ENCODE results near the gene CCKAR. TPM values are rescaled to one million over a fixed set of nuclear protein-coding genes. Genes with fewer than 3 reads are reported as not detected.

The CCKAR gene
- total RNA-seq, 4 donors from 2014 or later, result not detected

DNA sequence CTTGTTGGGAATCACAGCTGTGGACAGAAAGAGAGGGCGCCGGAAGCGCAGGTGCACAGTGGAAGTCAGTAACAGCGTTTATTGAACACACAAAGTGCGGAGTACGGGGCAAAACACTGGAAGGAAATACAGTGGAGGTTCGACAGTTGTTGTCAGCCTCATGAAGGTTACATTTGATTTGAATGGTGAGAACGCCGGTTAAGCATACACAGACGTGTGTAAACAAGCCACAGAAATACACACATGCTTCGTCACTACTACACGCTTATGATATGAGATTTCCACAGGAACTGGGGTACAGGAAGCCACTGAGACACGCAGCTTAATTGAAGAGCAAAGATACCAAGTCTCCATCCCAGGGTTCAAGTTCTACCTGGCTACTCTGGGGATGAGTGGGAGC is 12.0 kb downstream of the CCKAR start:
- Histone ChIP-seq H3K9me3 (no peaks in the 10 kb centered on the region), H3K27me3 (no peaks in the 10 kb centered on the region), H3K36me3 (no peaks in the 10 kb centered on the region), H3K4me1 (no peaks in the 10 kb centered on the region), H3K4me3 (no peak overlapping the region), H3K27ac (no peak overlapping the region)
- TF ChIP-seq POLR2A (IDR thresholded peaks at IDR 0.05), result no peak
- TF ChIP-seq, protein P1, sequence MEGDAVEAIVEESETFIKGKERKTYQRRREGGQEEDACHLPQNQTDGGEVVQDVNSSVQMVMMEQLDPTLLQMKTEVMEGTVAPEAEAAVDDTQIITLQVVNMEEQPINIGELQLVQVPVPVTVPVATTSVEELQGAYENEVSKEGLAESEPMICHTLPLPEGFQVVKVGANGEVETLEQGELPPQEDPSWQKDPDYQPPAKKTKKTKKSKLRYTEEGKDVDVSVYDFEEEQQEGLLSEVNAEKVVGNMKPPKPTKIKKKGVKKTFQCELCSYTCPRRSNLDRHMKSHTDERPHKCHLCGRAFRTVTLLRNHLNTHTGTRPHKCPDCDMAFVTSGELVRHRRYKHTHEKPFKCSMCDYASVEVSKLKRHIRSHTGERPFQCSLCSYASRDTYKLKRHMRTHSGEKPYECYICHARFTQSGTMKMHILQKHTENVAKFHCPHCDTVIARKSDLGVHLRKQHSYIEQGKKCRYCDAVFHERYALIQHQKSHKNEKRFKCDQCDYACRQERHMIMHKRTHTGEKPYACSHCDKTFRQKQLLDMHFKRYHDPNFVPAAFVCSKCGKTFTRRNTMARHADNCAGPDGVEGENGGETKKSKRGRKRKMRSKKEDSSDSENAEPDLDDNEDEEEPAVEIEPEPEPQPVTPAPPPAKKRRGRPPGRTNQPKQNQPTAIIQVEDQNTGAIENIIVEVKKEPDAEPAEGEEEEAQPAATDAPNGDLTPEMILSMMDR (IDR thresholded peaks at IDR 0.05 in 4 of 5, conservative IDR thresholded peaks at IDR 0.05 in 1 of 5), result no peak
- intact Hi-C loops (cut with DNase I; ENCODE audit: low total_unique reads), result no loop called here
- in situ Hi-C loops (cut with MboI; ENCODE audit: low sequenced_read_pairs in 4 of 4), result no loop called here
- DNase-seq (no peak), ATAC-seq (no peak)

- no peaks in the 10 kb centered on the region for H3K9me3 ChIP-seq
- in situ Hi-C loops (cut with MboI; ENCODE audit: low sequenced_read_pairs in 4 of 4) (no loop called here), intact Hi-C loops (cut with DNase I; ENCODE audit: low total_unique reads) (no loop called here)
- no peaks in the 10 kb centered on the region for H3K4me1 ChIP-seq
- H3K36me3 ChIP-seq, result no peaks in the 10 kb centered on the region
- H3K27me3 ChIP-seq, result no peaks in the 10 kb centered on the region
- TF ChIP-seq POLR2A (IDR thresholded peaks at IDR 0.05), result no peak
- TF ChIP-seq, protein P1 (IDR thresholded peaks at IDR 0.05 in 4 of 5, conservative IDR thresholded peaks at IDR 0.05 in 1 of 5), result no peak
- H3K27ac ChIP-seq, result no peak overlapping the region
- H3K4me3 ChIP-seq, result no peak overlapping the region
- ATAC-seq (no peak), DNase-seq (no peak)
Measured at GRCh38 chr4:26476545-26476944, 13.7 kb downstream of the CCKAR start.

GRCh38 chr4:26475716-26476115 is 14.6 kb downstream of the CCKAR start:
- intact Hi-C loops (cut with DNase I; ENCODE audit: low total_unique reads), result no loop called here
- Histone ChIP-seq H3K27ac (no peak overlapping the region), H3K27me3 (no peaks in the 10 kb centered on the region), H3K36me3 (no peaks in the 10 kb centered on the region), H3K4me1 (no peaks in the 10 kb centered on the region), H3K4me3 (no peak overlapping the region), H3K9me3 (no peaks in the 10 kb centered on the region)
- DNase-seq (no peak), ATAC-seq (no peak)
- in situ Hi-C loops (cut with MboI; ENCODE audit: low sequenced_read_pairs in 4 of 4), result no loop called here
- TF ChIP-seq, protein P1 (IDR thresholded peaks at IDR 0.05 in 4 of 5, conservative IDR thresholded peaks at IDR 0.05 in 1 of 5), result no peak
- TF ChIP-seq POLR2A (IDR thresholded peaks at IDR 0.05), result no peak

- H3K27me3 ChIP-seq, result no peaks in the 10 kb centered on the region
- H3K9me3 ChIP-seq, result no peaks in the 10 kb centered on the region
- no peaks in the 10 kb centered on the region for H3K36me3 ChIP-seq
- H3K4me1 ChIP-seq, result no peaks in the 10 kb centered on the region
- in situ Hi-C loops (cut with MboI; ENCODE audit: low sequenced_read_pairs in 4 of 4), result loop anchor here in 3 of 4 donors (25.0 kb wide), 3 partner anchors 88 to 538 kb away; no protein-coding TSS in a partner anchor
- TF ChIP-seq, protein P1 (IDR thresholded peaks at IDR 0.05 in 4 of 5, conservative IDR thresholded peaks at IDR 0.05 in 1 of 5), result no peak
- TF ChIP-seq POLR2A (IDR thresholded peaks at IDR 0.05), result no peak
- intact Hi-C loops (cut with DNase I; ENCODE audit: low total_unique reads), result no loop called here
- H3K4me3 ChIP-seq, result no peak overlapping the region
- no peak for ATAC-seq
- H3K27ac ChIP-seq, result no peak overlapping the region
- DNase-seq, result no peak
Measured at GRCh38 chr4:26474551-26474950, 15.7 kb downstream of the CCKAR start.

DNA sequence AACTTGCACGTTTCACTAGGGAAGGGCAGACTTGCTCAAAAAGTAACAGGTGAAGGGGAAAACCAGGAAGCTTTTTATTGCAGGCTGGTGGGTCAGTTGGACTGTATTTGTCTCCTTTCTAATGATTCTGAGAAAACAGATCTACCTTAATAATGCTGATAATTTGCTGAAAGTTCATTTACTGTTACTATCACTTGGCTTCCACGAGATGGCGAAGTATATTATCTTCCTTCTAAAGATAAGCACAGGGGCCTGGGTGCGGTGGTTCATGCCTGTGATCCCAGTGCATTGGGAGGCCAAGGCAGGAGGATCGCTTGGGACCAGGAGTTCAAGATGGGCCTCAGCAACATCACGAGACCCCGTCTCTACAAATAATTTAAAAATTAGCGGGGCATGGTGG is 16.4 kb downstream of the CCKAR start:
- Histone ChIP-seq H3K9me3 (no peaks in the 10 kb centered on the region), H3K4me3 (no peak overlapping the region), H3K36me3 (no peaks in the 10 kb centered on the region), H3K27me3 (no peaks in the 10 kb centered on the region), H3K4me1 (no peaks in the 10 kb centered on the region), H3K27ac (no peak overlapping the region)
- in situ Hi-C loops (cut with MboI; ENCODE audit: low sequenced_read_pairs in 4 of 4), result loop anchor here in 3 of 4 donors (25.0 kb wide), 3 partner anchors 88 to 538 kb away; no protein-coding TSS in a partner anchor
- TF ChIP-seq POLR2A (IDR thresholded peaks at IDR 0.05), result no peak
- TF ChIP-seq, protein P1 (IDR thresholded peaks at IDR 0.05 in 4 of 5, conservative IDR thresholded peaks at IDR 0.05 in 1 of 5), result no peak
- no peak for ATAC-seq
- DNase-seq, result no peak
- intact Hi-C loops (cut with DNase I; ENCODE audit: low total_unique reads), result no loop called here
